GM12878 (cell line): ENCODE measurements around the gene PPP4C. TPM values are rescaled to one million over a fixed set of nuclear protein-coding genes. Genes with fewer than 3 reads are reported as not detected.
A peak's percentile ranks its signal among the peaks of the same experiment; 100 is the strongest.

Experiments
- ASH2L ChIP-seq: fragments of 300-600, 200-600 bp; sonication (generic); IDR thresholded peaks from 2 replicates; pipeline ENCODE4 v1.6.1; 2017; ENCODE audit warnings: low read depth, mild to moderate bottlenecking, borderline replicate concordance
- BMI1 ChIP-seq: fragments of 450-650 bp; IDR thresholded peaks from 2 replicates; pipeline ENCODE4 v1.6.1; 2016; ENCODE audit warnings: mild to moderate bottlenecking, moderate library complexity, borderline replicate concordance
- CHD1 ChIP-seq: IDR thresholded peaks from 2 replicates; pipeline ENCODE4 v1.6.1; 2012; ENCODE audit warnings: low read depth, low read length, improper control_type of control experiment
- CHD2 ChIP-seq: IDR thresholded peaks from 2 replicates; pipeline ENCODE4 v1.6.1; 2011; ENCODE audit warnings: low read depth, low read length, improper control_type of control experiment, borderline replicate concordance
- CUX1 ChIP-seq: IDR thresholded peaks from 2 replicates; pipeline ENCODE4 v1.6.1; 2012; ENCODE audit warnings: improper control_type of control experiment, low read depth, low read length; ENCODE audit not compliant: insufficient replicate concordance
- E2F4 ChIP-seq: IDR thresholded peaks from 2 replicates; pipeline ENCODE4 v1.6.1; 2012; ENCODE audit warnings: low read depth, low read length, improper control_type of control experiment
- EP300 ChIP-seq, 2 experiments: fragments of 150-350 bp in 1 of 2; IDR thresholded peaks; 2 replicates each; pipeline ENCODE4 v1.6.1; 2011 to 2012; ENCODE audit warnings: low read depth in 2 of 2, low read length in 2 of 2, borderline replicate concordance in 1 of 2, improper control_type of control experiment in 1 of 2, inconsistent platforms in 1 of 2; ENCODE audit not compliant: control insufficient read depth in 1 of 2
- IKZF2 ChIP-seq, 2 experiments: fragments of 450-650 bp; IDR thresholded peaks; 2 replicates each; pipeline ENCODE4 v1.6.1; 2017; ENCODE audit warnings: mild to moderate bottlenecking in 2 of 2, moderate library complexity in 2 of 2
- MEF2B ChIP-seq: fragments of 450-650 bp; IDR thresholded peaks from 2 replicates; pipeline ENCODE4 v1.6.1; 2018; ENCODE audit warnings: mild to moderate bottlenecking, moderate library complexity; ENCODE audit not compliant: partially characterized antibody, poor library complexity, severe bottlenecking
- NFYA ChIP-seq: IDR thresholded peaks from 2 replicates; pipeline ENCODE4 v1.6.1; 2011; ENCODE audit warnings: low read depth, mild to moderate bottlenecking, low read length, improper control_type of control experiment, borderline replicate concordance
- PAX5 ChIP-seq: IDR thresholded peaks from 2 replicates; pipeline ENCODE4 v1.6.1; 2011; ENCODE audit warnings: low read depth, low read length, borderline replicate concordance
- PAX8 ChIP-seq: fragments of 450-650 bp; IDR thresholded peaks from 2 replicates; pipeline ENCODE4 v1.6.1; 2017; ENCODE audit warnings: mild to moderate bottlenecking, moderate library complexity
- PBX3 ChIP-seq: IDR thresholded peaks from 2 replicates; pipeline ENCODE4 v1.6.1; 2011; ENCODE audit warnings: mild to moderate bottlenecking, low read depth, low read length, moderate library complexity; ENCODE audit not compliant: insufficient replicate concordance
- POLR2A ChIP-seq: IDR thresholded peaks from 2 replicates; pipeline ENCODE4 v1.6.1; 2011; ENCODE audit warnings: low read depth, mild to moderate bottlenecking, low read length
- POLR2AphosphoS2 ChIP-seq: IDR thresholded peaks from 2 replicates; pipeline ENCODE4 v1.6.1; 2011; ENCODE audit warnings: low read depth, mild to moderate bottlenecking, low read length, improper control_type of control experiment, moderate library complexity
- POU2F2 ChIP-seq: IDR thresholded peaks from 3 replicates; pipeline ENCODE4 v1.6.1; 2011; ENCODE audit warnings: low read depth, mild to moderate bottlenecking, low read length, borderline replicate concordance
- RB1 ChIP-seq: fragments of 450-650 bp; formaldehyde crosslinking; IDR thresholded peaks from 2 replicates; pipeline ENCODE4 v1.6.1; 2017; ENCODE audit warnings: mild to moderate bottlenecking, borderline replicate concordance
- RBBP5 ChIP-seq: fragments of 200-600 bp; sonication (generic); conservative IDR thresholded peaks from 2 replicates; pipeline ENCODE4 v1.6.1; 2016
- SREBF1 ChIP-seq: IDR thresholded peaks from 2 replicates; pipeline ENCODE4 v1.6.1; 2012; ENCODE audit warnings: mild to moderate bottlenecking, low read length
- TCF12 ChIP-seq: IDR thresholded peaks from 2 replicates; pipeline ENCODE4 v1.6.1; 2011; ENCODE audit warnings: low read depth, mild to moderate bottlenecking, low read length
- ZBED1 ChIP-seq: IDR thresholded peaks from 2 replicates; pipeline ENCODE4 v1.6.1; 2016; ENCODE audit warnings: borderline replicate concordance
- ZNF207 ChIP-seq: fragments of 450-650 bp; IDR thresholded peaks from 2 replicates; pipeline ENCODE4 v1.6.1; 2014; ENCODE audit warnings: antibody characterized with exemption, mild to moderate bottlenecking, borderline replicate concordance
- ZNF274 ChIP-seq: IDR thresholded peaks from one replicate; pipeline ENCODE4 v1.8.0; 2011; ENCODE audit not compliant: insufficient read length, insufficient read depth
- ZZZ3 ChIP-seq: IDR thresholded peaks from 2 replicates; pipeline ENCODE4 v1.6.1; 2011; ENCODE audit warnings: low read depth; ENCODE audit not compliant: control insufficient read depth, insufficient read length
- polyA plus RNA-seq, 11 experiments: library from polyadenylated mRNA; depleted of rRNA in 4 of 11; unstranded in 6 of 11; stranded (reverse) in 5 of 11; fragments of >200 nt; fragmentation: Nextera tagmentation in 4 of 11; fragmentation: Illumina TruSeq in 1 of 11; extraction: Ambion mirVana in 4 of 11; extraction: Trizol in 1 of 11; gene quantifications; 1 replicate in 1 of 11; 2 replicates in 10 of 11; pipeline versions ENCODE4 v1.2.1 to v1.2.3, GENCODE V29; 2011 to 2016; ENCODE audit warnings: inconsistent platforms in 2 of 11, missing spikeins in 2 of 11, low read depth in 1 of 11
- total RNA-seq, 4 experiments: library from RNA; depleted of rRNA in 3 of 4; stranded (reverse); fragments of >200 nt in 3 of 4; fragmentation: Illumina TruSeq in 1 of 4; extraction: Trizol in 1 of 4; gene quantifications; 2 replicates each; pipeline versions ENCODE4 v1.2.1 to v1.2.3, GENCODE V29; 2013 to 2021

Gene PPP4C
- total and polyA plus RNA-seq, 10 of the 15 experiments (the other 5 are each of a cell fraction or from before 2014, with no cell fraction given), result 2.7 to 240 (median 124) TPM

GRCh38 chr16:30075503-30076275 is at the start of gene PPP4C (continued):
- no peak for TF ChIP-seq PBX3
- TF ChIP-seq ZZZ3, result no peak
- peak; percentile 58 to 59; a peak in 3 of 4 replicates for TF ChIP-seq IKZF2 (IDR thresholded peaks at IDR 0.05)
- TF ChIP-seq ZNF274, result no peak
- no peak for TF ChIP-seq ZNF207
- no peak for TF ChIP-seq E2F4
- TF ChIP-seq ASH2L, result no peak
- TF ChIP-seq CHD2, result no peak
- 0 out of 2 replicates have a peak, but pooled peaks have one; percentile 42 for TF ChIP-seq RB1
- TF ChIP-seq SREBF1, result no peak
- TF ChIP-seq MEF2B, result no peak
- TF ChIP-seq CHD1, result no peak
- TF ChIP-seq EP300 (IDR thresholded peaks at IDR 0.05; ENCODE audit: borderline replicate concordance in 1 of 2, control insufficient read depth in 1 of 2, low read depth in 2 of 2, low read length in 2 of 2), result no peak
- peak; percentile 88 for TF ChIP-seq POLR2A
- no peak for TF ChIP-seq CUX1
- no peak for TF ChIP-seq RBBP5
- no peak for TF ChIP-seq ZBED1
- peak; percentile 92 for TF ChIP-seq POLR2AphosphoS2
- no peak for TF ChIP-seq BMI1
- no peak for TF ChIP-seq PAX8
- 0 out of 2 replicates have a peak, but pooled peaks have one; percentile 29 for TF ChIP-seq TCF12
- TF ChIP-seq NFYA, result no peak
- peak; percentile 64; the same call in 1 of the 3 replicates for TF ChIP-seq POU2F2
- TF ChIP-seq PAX5, result no peak
